ENCODE results near the gene BCAS3.
A peak's percentile ranks its signal among the peaks of the same experiment; 100 is the strongest.

Gene BCAS3

GRCh38 chr17:61416540-61417363 is 739.1 kb downstream of the BCAS3 start:
- H3K4me1 Mint-ChIP-seq = peaks cover 21% of the 10 kb centered on the region
- H3K36me3 Mint-ChIP-seq (ENCODE audit: low read depth) = no peaks in the 10 kb centered on the region
- H3K4me3 Mint-ChIP-seq = peak overlapping the region; percentile 60
- peaks cover 52% of the 10 kb centered on the region for H3K27me3 Mint-ChIP-seq (ENCODE audit: low read depth, poor library complexity)
- DNase-seq = peak; percentile 95
- H3K27ac Mint-ChIP-seq = no peak overlapping the region
- H3K9me3 Mint-ChIP-seq = no peaks in the 10 kb centered on the region
- TF ChIP-seq, protein P1, sequence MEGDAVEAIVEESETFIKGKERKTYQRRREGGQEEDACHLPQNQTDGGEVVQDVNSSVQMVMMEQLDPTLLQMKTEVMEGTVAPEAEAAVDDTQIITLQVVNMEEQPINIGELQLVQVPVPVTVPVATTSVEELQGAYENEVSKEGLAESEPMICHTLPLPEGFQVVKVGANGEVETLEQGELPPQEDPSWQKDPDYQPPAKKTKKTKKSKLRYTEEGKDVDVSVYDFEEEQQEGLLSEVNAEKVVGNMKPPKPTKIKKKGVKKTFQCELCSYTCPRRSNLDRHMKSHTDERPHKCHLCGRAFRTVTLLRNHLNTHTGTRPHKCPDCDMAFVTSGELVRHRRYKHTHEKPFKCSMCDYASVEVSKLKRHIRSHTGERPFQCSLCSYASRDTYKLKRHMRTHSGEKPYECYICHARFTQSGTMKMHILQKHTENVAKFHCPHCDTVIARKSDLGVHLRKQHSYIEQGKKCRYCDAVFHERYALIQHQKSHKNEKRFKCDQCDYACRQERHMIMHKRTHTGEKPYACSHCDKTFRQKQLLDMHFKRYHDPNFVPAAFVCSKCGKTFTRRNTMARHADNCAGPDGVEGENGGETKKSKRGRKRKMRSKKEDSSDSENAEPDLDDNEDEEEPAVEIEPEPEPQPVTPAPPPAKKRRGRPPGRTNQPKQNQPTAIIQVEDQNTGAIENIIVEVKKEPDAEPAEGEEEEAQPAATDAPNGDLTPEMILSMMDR (IDR thresholded peaks at IDR 0.05) = peak; percentile 96

- Mint-ChIP-seq H3K27me3 (ENCODE audit: low read depth, poor library complexity) (peaks cover 50% of the 10 kb centered on the region), H3K9me3 (no peaks in the 10 kb centered on the region), H3K4me3 (no peak overlapping the region), H3K27ac (no peak overlapping the region), H3K36me3 (ENCODE audit: low read depth) (no peaks in the 10 kb centered on the region), H3K4me1 (peaks cover 17% of the 10 kb centered on the region)
- TF ChIP-seq, protein P1 (IDR thresholded peaks at IDR 0.05) = no peak
- no peak for DNase-seq
Measured at GRCh38 chr17:61418449-61418848, 740.8 kb downstream of the BCAS3 start.

- Mint-ChIP-seq H3K27ac (no peak overlapping the region), H3K4me3 (no peak overlapping the region), H3K36me3 (ENCODE audit: low read depth) (no peaks in the 10 kb centered on the region), H3K27me3 (ENCODE audit: low read depth, poor library complexity) (peaks cover 51% of the 10 kb centered on the region), H3K9me3 (no peaks in the 10 kb centered on the region), H3K4me1 (peaks cover 15% of the 10 kb centered on the region)
- TF ChIP-seq, protein P1 (IDR thresholded peaks at IDR 0.05) = no peak
- no peak for DNase-seq
Measured at GRCh38 chr17:61419496-61420046, 741.9 kb downstream of the BCAS3 start.

GRCh38 chr17:61420052-61420451 is 742.4 kb downstream of the BCAS3 start:
- H3K4me1 Mint-ChIP-seq = peaks cover 15% of the 10 kb centered on the region
- H3K9me3 Mint-ChIP-seq = no peaks in the 10 kb centered on the region
- no peak overlapping the region for H3K27ac Mint-ChIP-seq
- no peak for DNase-seq
- TF ChIP-seq, protein P1 (IDR thresholded peaks at IDR 0.05) = no peak
- H3K27me3 Mint-ChIP-seq (ENCODE audit: low read depth, poor library complexity) = peaks cover 48% of the 10 kb centered on the region
- H3K36me3 Mint-ChIP-seq (ENCODE audit: low read depth) = no peaks in the 10 kb centered on the region
- no peak overlapping the region for H3K4me3 Mint-ChIP-seq

DNA sequence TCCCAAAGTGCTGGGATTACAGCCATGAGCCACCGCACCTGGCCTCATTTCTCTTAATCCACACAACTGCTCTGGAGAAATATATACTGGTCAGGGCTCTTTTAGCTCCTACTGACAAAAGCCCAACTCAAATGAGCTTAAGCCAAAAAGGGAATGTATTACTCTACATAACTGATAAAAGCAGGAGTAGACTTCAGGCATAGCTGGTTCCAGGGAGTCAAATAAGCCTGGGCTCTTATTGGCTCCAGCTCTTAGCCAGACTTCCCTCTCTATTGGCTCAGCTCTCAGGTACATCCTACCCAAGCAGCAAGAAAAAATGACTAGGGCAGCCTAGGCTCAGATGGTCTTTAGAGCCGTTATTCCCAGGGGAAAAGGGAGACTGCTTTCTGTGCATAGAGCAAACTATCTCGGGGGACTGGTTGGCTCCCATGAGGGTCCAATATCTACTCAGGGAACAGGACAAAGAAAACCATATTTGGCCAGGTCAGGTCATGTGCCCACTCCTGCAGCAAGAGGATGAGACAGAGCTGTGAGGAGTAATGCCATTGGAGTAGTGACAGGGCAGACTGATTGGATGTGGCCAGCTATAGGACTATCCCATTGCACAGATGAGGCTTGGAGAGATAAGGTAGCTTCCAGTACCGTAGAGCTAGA is 743.2 kb downstream of the BCAS3 start:
- Mint-ChIP-seq H3K4me1 (peaks cover 19% of the 10 kb centered on the region), H3K9me3 (no peaks in the 10 kb centered on the region), H3K27ac (no peak overlapping the region), H3K4me3 (no peak overlapping the region), H3K27me3 (ENCODE audit: low read depth, poor library complexity) (peaks cover 43% of the 10 kb centered on the region), H3K36me3 (ENCODE audit: low read depth) (no peaks in the 10 kb centered on the region)
- TF ChIP-seq, protein P1 (IDR thresholded peaks at IDR 0.05) = no peak
- DNase-seq = no peak

Data from nephron progenitor cell (in vitro differentiated cells).